ENCODE data around the gene DAPL1. TPM values are rescaled to one million over a fixed set of nuclear protein-coding genes. Genes with fewer than 3 reads are reported as not detected.

The DAPL1 gene
- total RNA-seq, 1 donor from 2014 or later = 101 TPM

DNA sequence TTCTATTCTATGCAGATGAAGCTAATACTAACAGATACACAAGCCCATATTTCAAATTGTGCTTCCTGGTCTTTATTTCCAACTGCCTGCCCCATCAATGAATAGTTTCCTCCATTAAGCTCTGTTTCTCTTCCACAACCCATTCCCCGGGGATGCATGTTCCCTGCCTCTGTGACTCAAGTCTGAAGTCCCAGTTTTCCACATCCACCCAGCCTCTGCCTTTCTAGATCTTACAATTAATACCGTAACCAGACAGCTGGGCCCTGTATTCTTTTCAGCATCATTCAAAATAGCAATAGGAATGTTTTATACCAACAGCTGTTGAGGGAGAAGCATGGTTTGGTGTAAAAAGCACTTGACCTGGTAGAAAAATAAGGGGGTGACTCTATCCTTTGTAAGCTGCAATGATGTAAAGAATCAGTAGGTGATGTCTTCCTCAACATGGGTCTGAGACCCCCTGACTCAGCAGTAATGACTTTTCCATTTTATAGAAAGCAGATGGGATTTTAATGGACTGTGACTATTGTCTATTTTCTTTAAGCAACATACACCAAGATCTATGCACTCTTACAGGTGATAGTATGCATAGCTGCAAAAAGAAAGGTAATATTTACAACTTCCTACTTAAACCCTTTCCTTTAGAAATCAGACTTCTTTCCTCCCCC lies 46.1 kb upstream of the DAPL1 start:
- Histone ChIP-seq H3K9me3 (no peaks in the 10 kb centered on the region), H3K36me3 (no peaks in the 10 kb centered on the region), H3K4me1 (peaks cover 8% of the 10 kb centered on the region), H3K4me3 (no peak overlapping the region), H3K27ac (no peak overlapping the region), H3K27me3 (no peaks in the 10 kb centered on the region)
- intact Hi-C loops (cut with DNase I) = loop anchor here (10.0 kb wide), 1 partner anchor 724 kb away; no protein-coding TSS in a partner anchor
- DNase-seq (ENCODE audit: extremely low spot score in 2 of 2) = no peak
- TF ChIP-seq POLR2A (IDR thresholded peaks at IDR 0.05) = no peak
- TF ChIP-seq CTCF (IDR thresholded peaks at IDR 0.05) = no peak
- TF ChIP-seq POLR2AphosphoS5 (IDR thresholded peaks at IDR 0.05; ENCODE audit: insufficient read depth in 1 of 2, low read depth in 1 of 2) = no peak

DNA sequence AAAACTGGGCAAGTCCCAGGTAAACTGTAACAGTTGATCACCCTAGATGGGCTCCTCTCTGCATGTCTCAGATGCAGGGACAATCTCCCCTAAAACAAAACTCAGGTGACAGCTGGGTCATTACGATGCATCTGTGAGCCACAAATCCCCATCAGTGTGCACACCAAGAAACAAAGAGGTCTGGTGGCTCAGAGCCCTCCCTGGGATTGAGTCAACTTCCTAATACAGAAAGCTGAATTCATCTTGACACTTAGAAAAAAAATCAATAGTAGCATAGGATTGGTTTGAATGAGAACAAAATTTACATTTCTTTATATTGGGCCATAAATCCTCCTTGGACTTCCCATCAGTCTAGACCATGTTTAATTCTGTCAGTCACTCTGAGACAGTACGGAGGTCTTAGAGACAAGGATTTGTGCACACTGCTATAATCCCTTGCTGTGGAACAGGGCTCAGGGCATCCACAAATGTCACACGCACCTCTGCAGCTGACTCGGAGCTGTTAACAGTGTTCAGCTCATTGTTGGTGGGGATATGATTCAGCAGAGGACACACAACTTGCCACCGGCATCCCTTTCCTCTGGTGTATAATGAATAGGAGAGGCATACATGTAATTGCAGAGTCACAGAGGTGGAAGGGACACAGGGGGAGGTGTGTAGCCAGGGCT lies 44.5 kb upstream of the DAPL1 start:
- Histone ChIP-seq H3K27ac (no peak overlapping the region), H3K4me3 (no peak overlapping the region), H3K36me3 (no peaks in the 10 kb centered on the region), H3K4me1 (peaks cover 13% of the 10 kb centered on the region), H3K9me3 (no peaks in the 10 kb centered on the region), H3K27me3 (no peaks in the 10 kb centered on the region)
- TF ChIP-seq POLR2A (IDR thresholded peaks at IDR 0.05) (no peak), POLR2AphosphoS5 (IDR thresholded peaks at IDR 0.05; ENCODE audit: insufficient read depth in 1 of 2, low read depth in 1 of 2) (no peak), CTCF (IDR thresholded peaks at IDR 0.05) (no peak)
- intact Hi-C loops (cut with DNase I) = loop anchor here (10.0 kb wide), 1 partner anchor 296 kb away; the partner anchor contains the start of genes CCDC148 and PKP4
- DNase-seq (ENCODE audit: extremely low spot score in 2 of 2) = no peak

GRCh38 chr2:158753641-158754611 lies 41.2 kb upstream of the DAPL1 start:
- H3K27me3 ChIP-seq = no peaks in the 10 kb centered on the region
- H3K36me3 ChIP-seq = no peaks in the 10 kb centered on the region
- intact Hi-C loops (cut with DNase I) = loop anchor here (10.0 kb wide), 1 partner anchor 299 kb away; the partner anchor contains the start of genes CCDC148 and PKP4
- no peaks in the 10 kb centered on the region for H3K9me3 ChIP-seq
- H3K4me1 ChIP-seq = peaks cover 13% of the 10 kb centered on the region
- H3K27ac ChIP-seq = no peak overlapping the region
- TF ChIP-seq POLR2A (IDR thresholded peaks at IDR 0.05) (no peak), CTCF (IDR thresholded peaks at IDR 0.05) (peak; percentile 48 to 80 (median 66)), POLR2AphosphoS5 (IDR thresholded peaks at IDR 0.05; ENCODE audit: insufficient read depth in 1 of 2, low read depth in 1 of 2) (peak in 1 of 2 donors; percentile 10)
- H3K4me3 ChIP-seq = peak overlapping the region; percentile 16 to 21
- DNase-seq (ENCODE audit: extremely low spot score in 2 of 2) = no peak

DNA sequence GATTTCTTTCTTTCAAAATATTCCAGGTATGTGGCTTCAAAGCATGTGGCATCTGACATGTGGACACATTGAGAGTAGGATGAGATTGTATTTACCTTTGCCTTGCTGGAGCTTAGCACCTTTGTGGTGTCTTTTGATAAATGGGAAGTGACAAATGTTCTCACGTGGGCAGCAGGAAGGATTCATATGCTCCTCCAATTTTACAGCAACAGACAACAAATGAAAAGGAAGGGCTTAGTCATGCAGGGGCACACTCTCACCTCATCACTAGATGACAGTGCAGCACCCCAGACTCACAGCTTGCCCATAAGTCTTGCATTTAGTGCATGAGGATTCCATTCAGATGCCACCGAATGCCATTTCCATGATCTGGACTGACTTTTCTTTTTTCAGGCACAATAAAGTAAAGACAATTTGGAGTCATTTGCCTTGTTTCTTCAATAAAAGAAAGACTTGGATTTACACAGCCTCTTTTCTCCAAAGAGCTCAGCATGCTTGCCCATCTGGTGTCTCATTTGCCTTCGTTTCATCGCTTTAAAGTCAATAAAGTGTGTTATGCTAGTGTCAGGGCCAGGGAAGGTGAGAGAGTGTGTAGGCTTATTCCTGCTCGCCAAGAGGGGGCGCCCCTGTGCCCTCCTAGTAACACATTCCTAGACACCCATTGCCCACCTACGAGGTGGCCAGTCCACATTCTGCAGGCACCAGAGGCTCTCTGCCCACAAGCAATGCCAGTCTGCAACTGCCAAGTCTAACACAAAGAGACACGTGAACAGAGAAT lies 39.6 kb upstream of the DAPL1 start:
- Histone ChIP-seq H3K4me3 (no peak overlapping the region), H3K27me3 (no peaks in the 10 kb centered on the region), H3K4me1 (peaks cover 13% of the 10 kb centered on the region), H3K9me3 (no peaks in the 10 kb centered on the region), H3K36me3 (no peaks in the 10 kb centered on the region), H3K27ac (no peak overlapping the region)
- DNase-seq (ENCODE audit: extremely low spot score in 2 of 2) = no peak
- TF ChIP-seq POLR2A (IDR thresholded peaks at IDR 0.05) (no peak), CTCF (IDR thresholded peaks at IDR 0.05) (no peak), POLR2AphosphoS5 (IDR thresholded peaks at IDR 0.05; ENCODE audit: insufficient read depth in 1 of 2, low read depth in 1 of 2) (no peak)
- intact Hi-C loops (cut with DNase I) = loop anchor here (10.0 kb wide), 1 partner anchor 301 kb away; the partner anchor contains the start of genes CCDC148 and PKP4
